Thyroid gland (tissue), 4 donors: ENCODE measurements around the gene ARHGEF11. TPM values are rescaled to one million over a fixed set of nuclear protein-coding genes. Genes with fewer than 3 reads are reported as not detected.

Experiments used
- DNase-seq, 2 donors: peaks; one replicate each; pipeline ENCODE4 v3.0.0-alpha.2; 2019
- H3K27ac ChIP-seq, 3 donors: fragments of 200-600 bp; sonication (generic); 1 replicate in 2 of 3; 2 replicates in 1 of 3; pipeline ENCODE4 v1.5.1; 2016 to 2019; ENCODE audit warnings: mild to moderate bottlenecking in 1 of 3, moderate library complexity in 1 of 3
- H3K27me3 ChIP-seq: fragments of 200-600 bp; sonication (generic); one replicate; pipeline ENCODE4 v1.5.1; 2019
- H3K36me3 ChIP-seq, 2 donors: fragments of 200-600 bp; sonication (generic); one replicate each; pipeline ENCODE4 v1.5.1; 2016 to 2019
- H3K4me1 ChIP-seq, 2 donors: fragments of 200-600 bp; sonication (generic); one replicate each; pipeline ENCODE4 v1.5.1; 2017 to 2019
- H3K4me3 ChIP-seq, 3 donors: fragments of 200-600 bp; sonication (generic); replicated peaks in 1 of 3; 1 replicate in 2 of 3; 2 replicates in 1 of 3; pipeline ENCODE4 v1.5.1; 2016; ENCODE audit warnings: mild to moderate bottlenecking in 1 of 3
- H3K9me3 ChIP-seq: fragments of 200-600 bp; sonication (generic); one replicate; pipeline ENCODE4 v1.5.1; 2017
- CTCF ChIP-seq, 6 experiments: fragments of 200-600 bp in 3 of 6; fragments of 450-650 bp in 3 of 6; sonication (generic) in 3 of 6; IDR thresholded peaks; one replicate each; pipeline ENCODE4 v1.5.1; 2016 to 2019; ENCODE audit warnings: antibody characterized with exemption in 6 of 6, mild to moderate bottlenecking in 2 of 6, inconsistent platforms in 1 of 6, moderate library complexity in 1 of 6
- POLR2A ChIP-seq, 2 donors: fragments of 450-650 bp; IDR thresholded peaks; one replicate each; pipeline ENCODE4 v1.6.1; 2017; ENCODE audit warnings: antibody characterized with exemption in 2 of 2, mild to moderate bottlenecking in 2 of 2, moderate library complexity in 1 of 2
- WGBS, 2 donors: methylation state at CpG; one replicate each; pipeline ENCODE4 v1.1.5; 2017; 5-methylcytosine and 5-hydroxymethylcytosine counted together
- intact Hi-C: fragments of 100-400 bp; cut with DNase I; formaldehyde crosslinking; loops from one replicate; pipeline ENCODE4 v1.15.1; 2023
- total RNA-seq, 4 donors: library from RNA; depleted of rRNA; stranded (reverse); fragments of >200 nt; gene quantifications; one replicate each; pipeline ENCODE4 v1.2.3, GENCODE V29; 2016

Gene ARHGEF11
- total RNA-seq, 4 donors from 2014 or later, result 31.2 to 56.2 (median 47.4) TPM

GRCh38 chr1:156894711-156895454, 150.7 kb downstream of the ARHGEF11 start:
- Histone ChIP-seq H3K4me3 (peak overlapping the region in 1 of 3 donors; percentile 33), H3K27me3 (peaks cover 3% of the 10 kb centered on the region), H3K36me3 (no peaks in the 10 kb centered on the region), H3K9me3 (no peaks in the 10 kb centered on the region), H3K4me1 (peaks cover 5 to 49% of the 10 kb centered on the region in 2 donors), H3K27ac (peak overlapping the region; percentile 85 to 94 (median 86))
- intact Hi-C loops, result no loop called here
- DNase-seq, result peak; percentile 24 to 49
- 57 to 79% methylated on average over 5 to 9 of the region's 12 CpGs for WGBS, 2 donors
- TF ChIP-seq POLR2A (IDR thresholded peaks at IDR 0.05) (peak in 1 of 2 donors; percentile 13), CTCF (IDR thresholded peaks at IDR 0.05) (no peak)

- peaks cover 3% of the 10 kb centered on the region for H3K27me3 ChIP-seq
- peaks cover 5 to 43% of the 10 kb centered on the region in 2 donors for H3K4me1 ChIP-seq
Observed at GRCh38 chr1:156894001-156894400, 151.5 kb downstream of the ARHGEF11 start.

GRCh38 chr1:156893048-156893953, 152.2 kb downstream of the ARHGEF11 start, which contains the start of gene PEAR1:
Gene PEAR1 (plus strand): TSS chr1:156893718. CDS start chr1:156903927, 10,209 bp downstream.
- Histone ChIP-seq H3K4me3 (peak within 1 kb of the TSS in 2 of 3 donors; percentile 33 to 53), H3K9me3 (no peaks in the 10 kb centered on the region), H3K27me3 (peaks cover 3% of the 10 kb centered on the region), H3K27ac (peak within 1 kb of the TSS; percentile 85 to 94 (median 86)), H3K4me1 (peaks cover 5 to 36% of the 10 kb centered on the region in 2 donors), H3K36me3 (no peaks in the 10 kb centered on the region)
- TF ChIP-seq CTCF (IDR thresholded peaks at IDR 0.05), result no peak
- TF ChIP-seq POLR2A (IDR thresholded peaks at IDR 0.05), result peak in 1 of 2 donors; percentile 24
- intact Hi-C loops, result no loop called here
- DNase-seq, result peak; percentile 26 to 38
- WGBS, 2 donors, result 17 to 23% methylated on average over 27 to 29 of the region's 60 CpGs

More at GRCh38 chr1:156894001-156894400, 151.5 kb downstream of the ARHGEF11 start:
- Histone ChIP-seq H3K4me3 (peak overlapping the region in 2 of 3 donors; percentile 33 to 53), H3K9me3 (no peaks in the 10 kb centered on the region), H3K36me3 (no peaks in the 10 kb centered on the region), H3K27ac (peak overlapping the region; percentile 85 to 94 (median 86))
- intact Hi-C loops, result no loop called here
- TF ChIP-seq POLR2A (IDR thresholded peaks at IDR 0.05), result no peak
- TF ChIP-seq CTCF (IDR thresholded peaks at IDR 0.05), result no peak
- no peak for DNase-seq
- 36 to 61% methylated on average over 4 to 5 of the region's 5 CpGs for WGBS, 2 donors

GRCh38 chr1:156892190-156893047, 153.1 kb downstream of the ARHGEF11 start:
- peak; percentile 73 to 89 (median 80) for TF ChIP-seq CTCF (IDR thresholded peaks at IDR 0.05)
- TF ChIP-seq POLR2A (IDR thresholded peaks at IDR 0.05), result no peak
- Histone ChIP-seq H3K27me3 (peaks cover 3% of the 10 kb centered on the region), H3K36me3 (no peaks in the 10 kb centered on the region), H3K9me3 (no peaks in the 10 kb centered on the region), H3K4me1 (peaks cover 5 to 30% of the 10 kb centered on the region in 2 donors), H3K27ac (peak overlapping the region; percentile 85 to 94 (median 86)), H3K4me3 (no peak overlapping the region)
- intact Hi-C loops, result no loop called here
- peak; percentile 91 to 92 for DNase-seq
- WGBS, 2 donors, result 5 to 6% methylated on average over 48 of the region's 48 CpGs
